ENCODE data around the gene TENT5A.
A peak's percentile ranks its signal among the peaks of the same experiment; 100 is the strongest.

Gene TENT5A

DNA sequence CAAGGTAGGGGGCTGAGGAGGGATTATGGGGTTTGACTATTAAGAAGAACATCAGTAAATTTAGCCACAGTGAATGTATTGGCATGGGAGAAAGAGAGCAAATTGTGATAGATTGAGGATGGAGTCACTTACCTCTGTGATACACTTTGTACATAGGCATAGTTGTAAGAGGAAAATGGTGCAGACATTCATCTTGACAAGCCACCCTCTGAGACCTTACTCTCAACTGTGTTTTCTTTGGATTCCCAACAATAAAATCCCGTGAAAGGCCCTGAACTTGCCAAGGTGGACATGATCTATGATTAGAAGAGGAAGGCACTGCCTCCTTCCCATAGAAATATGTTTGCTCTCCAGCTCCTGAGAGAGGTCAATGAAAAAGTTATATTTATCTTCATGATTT is 18.6 kb upstream of the TENT5A start:
- no peak for DNase-seq (ENCODE audit: low spot score)

DNA sequence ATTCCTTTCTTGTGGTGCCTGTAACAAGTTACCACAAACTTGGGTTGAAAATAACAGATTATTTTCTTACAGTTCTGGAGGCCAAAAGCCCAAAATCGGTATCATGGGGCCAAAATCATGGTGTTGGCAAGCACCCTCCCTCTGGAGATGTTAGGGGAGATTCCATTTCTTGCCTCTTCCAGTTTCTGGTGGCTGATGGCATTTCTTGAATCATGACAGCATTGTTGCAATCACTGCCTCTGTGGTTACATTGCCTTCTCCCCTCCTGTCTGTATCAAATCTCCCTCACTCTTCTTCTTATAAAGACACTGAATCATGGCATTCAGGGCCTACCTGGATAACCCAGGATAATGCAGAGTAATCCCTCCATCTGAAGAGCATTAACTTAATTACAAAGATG is 17.9 kb upstream of the TENT5A start:
- DNase-seq (ENCODE audit: low spot score), result no peak

DNA sequence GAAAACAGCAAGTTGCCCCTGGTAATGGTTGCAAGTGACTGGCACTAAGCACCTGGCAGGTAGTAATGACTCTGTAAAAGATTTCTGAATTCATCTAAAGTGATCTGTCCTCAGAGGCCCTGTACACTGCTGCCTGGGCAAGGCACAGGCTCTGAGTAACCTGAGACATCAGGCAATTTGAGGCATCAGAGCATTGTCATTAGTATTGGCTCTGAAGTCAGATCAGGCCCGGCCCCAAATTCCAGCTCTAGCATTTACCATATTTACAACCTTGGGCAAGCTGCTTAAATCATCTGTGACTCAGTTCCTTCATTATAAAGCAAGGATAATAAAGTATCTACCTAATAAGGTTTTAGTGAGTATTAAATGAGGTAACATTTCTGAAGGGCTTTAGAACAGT is 17.3 kb upstream of the TENT5A start:
- peak; percentile 27 for DNase-seq (ENCODE audit: low spot score)

DNA sequence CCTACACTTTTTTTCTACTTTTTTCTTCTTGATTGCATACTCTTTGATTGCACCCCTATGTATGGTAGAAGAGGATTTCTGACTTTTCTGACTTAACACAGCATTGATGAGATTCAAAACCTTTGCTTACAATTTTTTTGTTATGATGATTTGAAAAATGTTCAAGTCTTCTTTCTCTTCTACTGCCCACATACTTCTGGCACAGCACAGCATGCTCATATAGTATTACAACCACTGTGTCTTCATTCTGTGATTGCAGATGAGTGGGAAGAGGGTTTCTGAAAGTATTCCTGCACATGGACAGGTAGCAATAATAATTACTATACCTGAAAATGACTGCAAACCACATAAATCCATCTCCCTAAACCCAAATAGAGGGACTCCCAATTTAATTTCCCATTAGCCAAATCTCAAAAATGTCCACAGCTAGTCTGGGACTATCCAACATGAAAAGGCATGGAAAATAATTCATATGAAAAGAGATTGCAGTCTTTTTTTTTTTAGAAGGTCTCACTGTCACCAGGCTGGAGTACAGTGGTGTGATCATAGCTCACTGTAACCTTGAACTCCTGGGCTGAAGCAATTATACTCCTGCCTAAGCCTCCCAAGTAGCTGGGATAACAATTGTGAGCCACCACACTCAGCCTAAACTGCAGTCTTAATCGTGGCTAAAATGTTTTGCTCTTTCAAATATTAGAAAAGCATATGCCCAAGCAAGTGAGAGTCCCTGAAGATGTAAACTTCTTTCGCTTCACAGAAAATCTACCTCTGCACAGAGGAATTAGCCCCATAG is 15.9 kb upstream of the TENT5A start:
- no peak for DNase-seq (ENCODE audit: low spot score)

DNA sequence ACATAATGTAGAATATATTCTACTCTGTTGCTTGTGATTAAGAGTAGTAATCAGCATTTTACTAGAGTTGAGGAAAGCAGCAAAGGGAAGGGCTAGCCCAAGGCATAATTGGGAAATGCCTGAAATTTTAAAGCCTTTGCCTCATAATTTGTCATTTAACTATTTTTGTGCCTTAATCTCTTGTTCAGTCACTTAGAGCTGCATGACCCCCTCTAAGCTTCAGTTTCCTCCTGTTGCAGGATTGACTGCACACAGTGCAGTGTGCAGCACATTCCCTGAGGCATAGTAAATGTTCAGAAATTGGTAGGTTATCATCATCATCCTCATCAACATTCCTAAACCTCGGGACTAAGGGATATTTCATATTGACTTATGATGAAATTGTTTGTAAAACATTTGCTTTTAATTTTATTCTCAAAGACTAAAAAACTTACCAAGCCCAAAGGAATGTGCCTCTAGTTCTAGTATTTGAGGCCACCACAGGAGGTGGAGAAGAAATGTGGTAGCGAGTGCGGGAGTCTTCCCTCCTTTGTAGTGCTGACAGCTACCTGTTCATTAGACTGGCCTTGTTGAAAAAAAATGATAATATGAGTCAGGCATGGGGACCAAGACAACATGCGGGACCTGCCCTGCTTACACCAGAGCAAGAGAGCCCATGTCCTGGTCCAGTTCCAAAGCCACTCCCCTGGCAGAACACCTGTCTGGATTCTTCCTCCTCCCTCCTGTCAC is 14.8 kb upstream of the TENT5A start:
- no peak for DNase-seq (ENCODE audit: low spot score)

DNA sequence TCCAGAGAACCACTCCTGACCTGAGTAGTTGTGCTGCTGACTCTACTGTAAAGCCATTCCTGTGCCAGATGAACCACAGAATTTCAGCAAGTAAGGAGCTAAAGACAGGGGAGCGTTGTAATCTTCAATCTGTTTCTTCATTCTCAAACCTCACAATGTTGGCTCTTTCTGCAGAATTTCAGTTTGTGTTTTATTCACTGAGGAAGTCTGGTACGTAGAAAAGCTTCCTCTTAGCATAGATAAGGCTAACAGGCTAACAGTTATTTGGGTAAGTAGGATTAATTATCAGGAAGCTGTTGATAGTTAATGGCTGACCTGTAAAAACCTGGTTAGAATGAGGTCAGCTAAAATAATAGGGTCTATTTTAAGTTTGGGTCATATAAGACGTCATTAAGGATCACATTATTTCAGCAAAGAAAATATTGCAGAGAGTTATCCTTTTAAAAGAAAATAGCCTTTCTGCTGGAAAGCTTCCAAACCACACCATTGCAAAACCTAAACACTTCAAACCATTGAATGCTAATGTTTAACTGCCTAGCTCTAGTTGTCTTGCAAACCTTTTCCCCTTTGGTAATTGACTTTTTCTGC is 14.1 kb upstream of the TENT5A start:
- DNase-seq (ENCODE audit: low spot score), result no peak

DNA sequence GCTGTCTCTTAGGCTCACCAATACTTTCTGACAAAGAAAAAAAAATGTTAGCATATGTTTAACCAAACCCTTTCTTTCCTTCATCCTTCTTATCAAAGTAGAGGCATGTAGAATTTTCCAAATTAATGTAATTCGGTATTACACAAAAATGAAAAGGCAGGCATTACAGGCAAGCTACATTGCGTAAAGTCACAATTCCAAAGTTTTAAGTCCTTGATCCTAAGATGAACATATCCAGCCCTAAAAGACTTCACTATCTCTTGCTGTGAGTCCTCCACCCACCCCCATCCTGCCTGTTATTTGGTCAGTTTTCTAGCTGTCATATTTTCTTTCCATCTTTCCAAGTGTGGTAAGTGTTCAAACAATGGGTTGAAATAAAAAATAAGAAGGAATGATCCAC is 12.1 kb upstream of the TENT5A start:
- no peak for DNase-seq (ENCODE audit: low spot score)

DNA sequence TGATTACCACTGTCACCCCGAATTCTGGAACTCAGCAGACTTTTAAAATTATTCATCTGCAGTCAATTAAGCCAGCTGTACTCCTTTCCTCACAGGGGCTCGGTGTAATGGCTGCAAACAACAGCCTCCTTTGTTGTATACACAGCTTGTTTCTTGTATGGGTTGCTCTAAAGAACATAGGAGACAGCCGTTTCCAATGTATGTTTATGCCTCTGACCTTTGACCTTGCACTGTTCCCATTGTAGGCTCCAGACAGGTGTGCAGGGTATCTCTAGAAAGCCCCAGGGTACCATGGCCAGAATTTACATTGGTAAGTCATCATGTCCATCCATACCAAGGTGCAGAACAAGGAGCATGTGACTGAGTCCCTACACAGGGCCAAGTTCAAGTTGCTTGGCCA is 11.5 kb upstream of the TENT5A start:
- no peak for DNase-seq (ENCODE audit: low spot score)

DNA sequence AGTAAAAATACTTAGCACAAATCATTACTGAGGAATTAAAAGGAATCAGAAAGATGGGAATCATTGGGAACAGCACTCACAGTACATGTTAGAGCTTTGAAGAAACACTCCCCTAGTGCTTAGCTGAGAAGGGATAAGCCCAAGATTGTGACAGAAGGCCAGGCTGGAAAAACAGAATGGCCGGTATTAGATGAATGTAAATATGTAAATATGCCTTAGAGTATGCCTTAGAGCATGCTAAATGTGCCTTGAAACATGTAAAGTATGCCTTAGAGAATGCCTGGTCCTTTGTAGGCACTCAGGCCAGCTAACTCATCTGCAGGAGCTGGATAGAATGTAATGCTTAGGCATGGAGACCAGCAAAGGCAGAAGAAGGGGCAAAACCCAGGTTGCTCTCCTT is 10.6 kb upstream of the TENT5A start:
- DNase-seq (ENCODE audit: low spot score), result no peak

DNA sequence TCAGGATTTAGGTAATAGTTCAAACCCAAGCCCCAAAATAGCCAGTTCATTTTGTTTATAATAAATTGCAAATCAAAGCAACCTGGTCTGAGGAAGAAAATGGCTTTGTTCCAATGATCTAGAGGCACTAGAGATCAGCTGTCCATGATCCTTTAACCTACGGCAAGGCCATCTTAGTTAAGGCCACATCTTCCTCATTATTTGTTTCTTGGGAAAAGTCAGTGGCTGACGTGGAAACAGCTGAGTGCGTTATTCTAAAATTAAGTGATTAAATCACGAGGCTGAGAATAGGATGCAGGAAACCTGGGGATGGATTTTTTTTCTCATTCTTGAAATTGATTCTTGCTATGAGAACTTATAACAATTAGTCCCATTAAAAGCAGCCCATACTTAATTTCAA is 10.1 kb upstream of the TENT5A start:
- no peak for DNase-seq (ENCODE audit: low spot score)

DNA sequence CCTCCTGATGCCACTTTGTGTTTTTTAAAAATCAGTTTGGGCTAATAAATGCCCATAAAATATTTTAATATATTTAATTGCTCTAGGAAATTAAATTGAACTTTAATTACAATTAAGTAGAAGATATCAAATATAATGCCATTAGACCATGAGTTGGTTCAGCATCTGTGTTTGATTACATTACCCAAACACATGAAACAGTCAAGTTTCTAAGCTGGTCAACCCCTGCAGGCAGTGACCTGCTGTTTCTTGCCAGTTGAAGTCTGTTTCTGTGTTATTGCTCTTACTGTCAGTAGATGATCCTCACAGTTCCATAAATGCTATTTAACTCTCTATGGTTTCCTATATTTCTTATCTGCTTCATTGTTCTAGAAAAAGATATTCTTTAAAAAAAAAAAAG is 9.7 kb upstream of the TENT5A start:
- DNase-seq (ENCODE audit: low spot score), result no peak

DNA sequence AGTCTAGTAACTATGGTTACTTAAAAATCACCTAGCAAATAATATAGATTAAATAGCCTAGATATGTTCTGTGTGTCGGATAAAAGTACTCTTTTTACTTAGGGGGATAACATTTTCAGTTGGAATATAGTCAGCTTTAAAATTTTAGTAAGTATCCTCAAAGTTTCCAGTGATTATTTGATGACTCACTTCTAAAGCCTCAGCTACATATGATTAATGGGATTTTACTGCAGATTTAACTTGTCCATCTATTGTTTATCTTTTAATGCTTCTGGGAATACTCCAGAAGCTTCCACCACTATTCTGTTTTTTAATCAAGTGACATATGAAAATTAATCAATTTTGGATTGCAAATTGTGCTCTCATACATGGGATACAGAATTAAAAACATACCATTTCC is 8.7 kb upstream of the TENT5A start:
- no peak for DNase-seq (ENCODE audit: low spot score)

DNA sequence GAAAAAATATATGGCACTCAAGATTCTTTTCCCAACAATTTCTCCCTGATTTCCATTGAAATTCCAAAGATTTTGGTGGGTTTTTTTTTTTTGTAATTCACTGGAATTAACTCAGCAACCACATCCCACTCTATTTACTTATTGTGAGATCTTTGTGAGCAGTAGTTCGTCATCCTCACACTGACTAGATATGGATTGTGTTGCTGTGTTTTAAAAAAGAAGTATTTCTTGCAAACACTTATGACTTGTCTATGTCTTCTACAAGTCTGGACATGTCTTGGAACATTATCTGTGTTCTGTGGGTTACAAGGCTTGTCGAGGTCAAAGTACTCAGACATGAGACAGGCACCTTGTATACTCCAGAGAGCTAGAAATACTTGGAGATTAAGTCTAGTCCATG is 7.3 kb upstream of the TENT5A start:
- no peak for DNase-seq (ENCODE audit: low spot score)

DNA sequence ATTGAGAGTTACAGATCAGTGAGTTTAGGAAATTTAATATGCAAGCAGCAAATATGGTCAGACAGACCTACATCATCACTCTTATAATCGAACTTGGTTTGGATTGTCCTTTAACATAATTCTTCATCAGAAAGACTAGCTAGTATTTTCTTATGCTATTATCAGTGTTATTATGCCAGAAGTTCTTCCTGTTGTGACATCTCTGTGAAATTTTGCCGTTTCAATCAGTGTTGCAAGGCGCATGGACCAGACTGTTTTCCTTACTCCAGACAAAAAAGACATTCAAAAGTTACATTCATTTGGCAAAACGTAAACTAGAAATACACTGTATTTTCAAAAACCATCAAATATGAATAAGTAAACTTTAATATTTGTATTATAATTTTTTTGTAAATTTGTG is 5.7 kb upstream of the TENT5A start:
- no peak for DNase-seq (ENCODE audit: low spot score)

DNA sequence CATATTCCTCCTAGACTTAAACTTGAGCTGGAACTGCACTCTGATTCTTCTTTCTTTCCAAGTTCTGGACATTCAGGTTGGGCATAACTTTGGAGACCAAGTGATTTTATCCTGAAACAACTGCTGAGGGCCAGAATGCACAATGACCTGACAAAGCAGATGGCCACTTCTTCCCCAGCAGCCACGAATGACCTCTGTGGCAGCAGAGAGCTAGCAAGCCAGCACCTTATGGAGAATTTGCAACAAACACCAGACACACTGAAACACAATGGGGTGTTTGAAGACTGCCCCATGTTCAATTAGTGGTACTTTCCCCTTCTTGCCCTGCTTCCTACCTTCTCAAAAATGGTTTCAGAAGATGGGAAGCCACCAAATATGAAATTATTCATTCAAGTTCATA is 4.2 kb upstream of the TENT5A start:
- no peak for DNase-seq (ENCODE audit: low spot score)

DNA sequence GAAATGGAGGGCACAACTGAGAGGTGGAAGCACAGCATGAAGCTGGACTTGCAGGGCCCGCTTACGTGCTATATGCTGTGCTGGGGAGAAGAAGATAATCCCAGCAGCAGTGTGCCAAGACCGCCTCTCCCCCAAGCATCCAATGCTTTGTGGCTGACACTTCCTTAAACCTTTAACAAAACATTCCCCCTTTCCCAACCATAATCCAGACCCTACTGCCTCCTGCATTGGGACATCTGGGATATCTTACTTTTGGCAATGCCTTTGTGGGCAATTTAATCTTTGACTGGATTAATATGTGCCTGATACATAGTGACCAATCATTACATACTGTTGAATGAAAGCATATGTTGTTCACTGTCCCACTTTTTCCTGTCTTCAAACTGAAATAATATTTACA is 3.1 kb upstream of the TENT5A start:
- no peak for DNase-seq (ENCODE audit: low spot score)

DNA sequence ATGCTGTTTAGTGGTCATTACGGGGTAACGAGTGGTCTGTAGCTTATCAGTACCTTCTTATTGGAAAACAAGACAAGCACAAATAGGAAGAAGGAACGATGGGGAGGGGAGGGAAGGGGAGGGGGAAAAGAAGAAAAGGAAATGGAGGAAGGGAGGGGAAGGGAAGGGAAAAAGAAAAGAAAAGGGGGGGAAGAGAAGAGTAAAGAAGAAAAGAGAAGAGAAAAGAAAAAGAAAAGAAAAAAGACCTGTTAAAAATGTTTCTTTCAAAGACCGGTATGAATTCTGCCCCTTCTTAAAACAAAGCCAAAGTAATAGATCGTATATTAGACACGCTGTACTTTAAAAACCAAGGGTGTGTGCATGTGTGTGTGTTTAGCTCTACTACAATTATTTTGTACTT is 2.4 kb upstream of the TENT5A start:
- DNase-seq (ENCODE audit: low spot score), result no peak

DNA sequence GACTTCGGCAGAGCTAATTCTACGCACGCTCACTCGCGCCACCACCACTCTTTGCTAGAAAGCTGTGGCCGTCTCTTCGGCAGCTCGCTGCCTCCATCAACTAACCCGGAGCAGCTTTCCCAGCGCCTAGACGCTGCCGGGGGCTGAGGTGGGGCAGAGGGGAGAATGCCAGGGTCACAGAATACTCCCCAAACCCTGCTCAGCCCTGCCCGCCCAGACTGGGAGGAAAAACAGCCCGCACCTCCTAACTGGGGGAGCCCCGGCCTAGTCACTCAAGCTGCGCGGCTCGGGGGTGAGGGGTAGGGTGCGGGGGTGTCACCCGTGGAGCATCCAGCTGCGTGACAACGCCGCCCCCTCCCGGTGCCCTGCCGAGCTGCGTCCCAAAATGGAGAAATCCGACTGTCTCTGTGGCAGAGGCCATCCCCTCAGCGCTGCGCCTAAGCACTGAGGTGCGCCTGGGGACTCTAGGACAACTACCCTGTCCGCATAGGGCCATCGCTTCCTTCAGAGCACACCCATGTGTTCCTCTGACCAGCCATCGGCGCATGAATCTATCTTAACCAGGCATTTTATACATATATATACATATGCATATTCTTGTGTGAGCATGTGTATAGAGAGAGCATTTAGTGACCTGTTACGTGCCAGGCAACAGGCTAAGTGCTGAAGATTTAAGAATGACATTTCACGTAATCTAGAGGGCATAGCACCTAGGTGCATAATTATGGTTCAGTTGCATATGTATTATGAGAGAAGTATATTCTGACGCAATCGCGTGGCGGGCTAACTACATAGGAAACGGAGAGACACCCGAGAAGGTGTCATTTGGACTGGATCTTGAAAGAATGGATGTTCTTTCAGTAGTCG is 1.5 kb upstream of the TENT5A start:
- peak; percentile 67 for DNase-seq (ENCODE audit: low spot score)

DNA sequence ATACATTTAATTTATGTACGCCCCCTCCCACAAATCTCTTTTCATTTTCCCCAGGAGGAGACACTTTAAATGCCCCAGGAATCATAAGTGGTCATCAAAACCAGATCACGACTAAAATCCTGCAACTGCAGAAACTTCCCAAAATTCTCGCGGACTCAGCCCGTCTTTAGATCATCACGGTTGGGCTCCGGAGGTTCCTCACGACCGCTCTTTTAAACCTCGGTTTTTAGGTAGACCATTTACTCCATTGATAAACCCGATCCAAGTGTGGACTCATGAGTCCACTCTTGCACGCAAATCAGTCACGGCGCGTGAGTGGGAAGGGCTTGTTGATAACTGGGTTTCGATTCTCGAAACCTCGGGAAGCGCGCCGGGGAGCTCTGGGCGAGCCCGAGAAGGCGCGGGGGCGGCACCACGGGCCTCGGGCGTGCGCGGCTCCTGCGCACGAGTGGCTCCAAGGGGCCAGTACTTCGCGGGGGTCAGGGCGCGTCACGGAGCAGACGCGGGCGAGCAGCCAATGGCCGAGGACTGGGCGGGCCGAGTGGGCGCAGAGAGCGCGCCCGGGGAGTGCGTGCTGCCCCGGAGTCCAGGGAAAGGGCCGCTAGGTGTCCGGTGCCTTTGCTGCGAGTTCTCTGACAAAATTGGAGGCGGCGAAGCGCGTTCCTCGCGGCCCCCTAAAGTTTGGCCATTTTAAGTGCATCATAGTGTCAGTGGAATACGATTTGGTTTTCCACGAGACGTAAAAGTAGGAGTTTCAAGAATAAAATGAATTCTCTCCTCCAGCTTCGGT is 635 bp upstream of the TENT5A start:
- DNase-seq (ENCODE audit: low spot score), result peak; percentile 87

DNA sequence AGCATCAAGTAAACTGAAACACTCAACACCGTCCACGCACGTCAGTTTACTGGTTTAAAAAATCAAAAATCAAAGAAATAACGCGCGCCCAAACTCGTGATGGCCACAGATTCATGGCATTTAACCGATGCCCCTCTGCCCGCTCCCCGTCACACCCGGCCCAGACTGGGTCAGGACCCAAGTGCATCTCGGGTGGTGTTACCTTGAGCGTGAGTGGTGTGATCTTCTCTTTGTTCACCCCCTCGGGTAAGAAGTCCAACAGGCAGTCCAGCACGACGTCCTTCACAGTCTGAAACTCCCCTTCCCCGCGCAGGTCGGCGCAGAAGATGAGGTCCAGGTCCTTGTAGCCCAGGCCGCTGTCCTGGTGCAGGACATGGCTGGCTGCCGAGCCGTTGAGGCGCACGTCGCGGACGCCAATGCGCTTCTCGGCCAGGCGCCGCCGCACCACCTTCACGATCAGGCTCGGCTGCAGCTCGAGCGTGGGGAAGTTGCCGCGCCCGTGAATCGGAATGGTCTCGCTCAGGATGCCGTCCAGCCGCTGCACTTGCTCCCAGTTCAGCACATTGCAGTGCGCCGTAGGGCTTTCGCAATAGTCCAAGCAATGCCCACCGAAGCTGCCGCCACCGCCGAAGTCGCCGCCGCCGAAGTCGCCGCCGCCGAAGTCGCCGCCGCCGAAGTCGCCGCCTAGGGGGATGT is 945 bp downstream of the TENT5A start:
- peak; percentile 18 for DNase-seq (ENCODE audit: low spot score)
